IMR-90 (cell line): ENCODE data around the gene CELF5. TPM values are rescaled to one million over a fixed set of nuclear protein-coding genes. Genes with fewer than 3 reads are reported as not detected.

Experiments used
- ATAC-seq: fragments of 200-7000 bp; cut with Tn5 transposase; 2 replicates; pipeline ENCODE4 v1.9.1; 2020; ENCODE audit warnings: low read depth, mild to moderate bottlenecking, moderate library complexity
- BruUV-seq: library from RNA; stranded (reverse); fragments of 400-500 nt; replicated peaks from 2 replicates; lab custom pipeline; 2021; lab: Mats Ljungman, UMichigan
- CTCF ChIA-PET: fragments of 300-600 bp; formaldehyde crosslinking; extraction: SDS; loops from one replicate; lab custom pipeline; 2021; ENCODE audit warnings: antibody characterized with exemption; lab: Yijun Ruan, JAX
- POLR2A ChIA-PET: fragments of 300-600 bp; sonication (Branson Sonifier 250); formaldehyde crosslinking; loops from one replicate; lab custom pipeline; 2022; ENCODE audit warnings: antibody characterized with exemption; ENCODE audit not compliant: unreplicated experiment; lab: Charles Lee
- DNase-seq: peaks from one replicate; pipeline ENCODE4 v3.0.0; 2013
- H2AFZ ChIP-seq: replicated peaks from 2 replicates; pipeline ENCODE3; 2013; ENCODE audit warnings: low read length, mild to moderate bottlenecking; ENCODE audit not compliant: poor library complexity
- H2AK5ac ChIP-seq: 2 replicates; pipeline ENCODE4 v1.6.1; 2013; ENCODE audit warnings: low read depth, low read length, inconsistent platforms
- H2AK9ac ChIP-seq: replicated peaks from 2 replicates; pipeline ENCODE3; 2013; ENCODE audit warnings: mild to moderate bottlenecking, low read depth, low read length, moderate library complexity; ENCODE audit not compliant: poor library complexity
- H2BK120ac ChIP-seq: 2 replicates; pipeline ENCODE4 v1.6.1; 2013; ENCODE audit warnings: low read depth, low read length, inconsistent platforms
- H2BK15ac ChIP-seq: 3 replicates; pipeline ENCODE4 v1.6.1; 2013; ENCODE audit warnings: low read depth, low read length, inconsistent platforms
- H2BK20ac ChIP-seq: 2 replicates; pipeline ENCODE4 v1.6.1; 2013; ENCODE audit warnings: low read depth, mild to moderate bottlenecking, inconsistent platforms, low read length, moderate library complexity
- H2BK5ac ChIP-seq: 2 replicates; pipeline ENCODE4 v1.6.1; 2013; ENCODE audit warnings: mild to moderate bottlenecking, low read depth, low read length, inconsistent platforms; ENCODE audit not compliant: poor library complexity, severe bottlenecking
- H3K14ac ChIP-seq: replicated peaks from 2 replicates; pipeline ENCODE4 v1.6.1; 2013; ENCODE audit warnings: low read depth, low read length, inconsistent platforms
- H3K18ac ChIP-seq: 2 replicates; pipeline ENCODE4 v1.6.1; 2013; ENCODE audit warnings: low read depth, low read length, control low read depth
- H3K23ac ChIP-seq: 2 replicates; pipeline ENCODE4 v1.6.1; 2013; ENCODE audit warnings: low read depth, low read length, inconsistent platforms
- H3K27ac ChIP-seq: 2 replicates; pipeline ENCODE4 v1.5.1; 2013; ENCODE audit warnings: mild to moderate bottlenecking, control low read depth, low read length; ENCODE audit not compliant: insufficient read depth
- H3K27me3 ChIP-seq: 2 replicates; pipeline ENCODE4 v1.6.1; 2013; ENCODE audit warnings: low read length; ENCODE audit not compliant: control insufficient read depth, insufficient read depth
- H3K36me3 ChIP-seq: 2 replicates; pipeline ENCODE4 v1.6.1; 2013; ENCODE audit warnings: low read length, mixed read lengths; ENCODE audit not compliant: control insufficient read depth, insufficient read depth
- H3K4ac ChIP-seq: 2 replicates; pipeline ENCODE4 v1.6.1; 2013; ENCODE audit warnings: low read depth, low read length, inconsistent platforms
- H3K4me1 ChIP-seq: 2 replicates; pipeline ENCODE4 v1.6.1; 2013; ENCODE audit warnings: low read length, mixed read lengths; ENCODE audit not compliant: control insufficient read depth, insufficient read depth
- H3K4me2 ChIP-seq: 2 replicates; pipeline ENCODE4 v1.6.1; 2013; ENCODE audit warnings: low read depth, mild to moderate bottlenecking, control low read depth, low read length, moderate library complexity
- H3K4me3 ChIP-seq: 2 replicates; pipeline ENCODE4 v1.5.1; 2013; ENCODE audit warnings: low read depth, mild to moderate bottlenecking, control low read depth, low read length, moderate library complexity; ENCODE audit not compliant: insufficient read depth
- H3K56ac ChIP-seq: 2 replicates; pipeline ENCODE4 v1.6.1; 2013; ENCODE audit warnings: low read length, inconsistent platforms; ENCODE audit not compliant: insufficient read depth; ENCODE audit errors: extremely low read depth
- H3K79me1 ChIP-seq, 2 experiments: 2 replicates each; pipeline ENCODE4 v1.6.1; 2013; ENCODE audit warnings: low read length in 2 of 2, inconsistent platforms in 1 of 2, low read depth in 1 of 2
- H3K9ac ChIP-seq: 2 replicates; pipeline ENCODE4 v1.6.1; 2013; ENCODE audit warnings: low read depth, low read length, control low read depth
- H3K9me1 ChIP-seq: 2 replicates; pipeline ENCODE4 v1.6.1; 2013; ENCODE audit warnings: low read length, inconsistent platforms; ENCODE audit not compliant: insufficient read depth
- H3K9me3 ChIP-seq: 2 replicates; pipeline ENCODE4 v1.6.1; 2013; ENCODE audit warnings: low read length; ENCODE audit not compliant: control insufficient read depth, insufficient read depth
- H4K20me1 ChIP-seq: 2 replicates; pipeline ENCODE4 v1.6.1; 2013; ENCODE audit warnings: low read length, inconsistent platforms; ENCODE audit not compliant: insufficient read depth
- H4K5ac ChIP-seq: 2 replicates; pipeline ENCODE4 v1.6.1; 2013; ENCODE audit warnings: mild to moderate bottlenecking, low read depth, low read length, control low read depth
- H4K8ac ChIP-seq, 2 experiments: 2 replicates each; pipeline ENCODE4 v1.6.1; 2013; ENCODE audit warnings: low read depth in 2 of 2, low read length in 2 of 2, control low read depth in 1 of 2, inconsistent platforms in 1 of 2
- H4K91ac ChIP-seq: 2 replicates; pipeline ENCODE4 v1.6.1; 2013; ENCODE audit warnings: low read depth, low read length, inconsistent platforms; ENCODE audit not compliant: insufficient read depth
- BHLHE40 ChIP-seq: fragments of 150-350 bp; IDR thresholded peaks from 2 replicates; pipeline ENCODE4 v1.6.1; 2016; ENCODE audit warnings: mild to moderate bottlenecking, low read depth, low read length
- CEBPB ChIP-seq: IDR thresholded peaks from 2 replicates; pipeline ENCODE4 v1.6.1; 2012; ENCODE audit warnings: low read depth, low read length, improper control_type of control experiment
- CHD1 ChIP-seq: IDR thresholded peaks from 2 replicates; pipeline ENCODE4 v1.6.1; 2012; ENCODE audit warnings: low read depth, low read length, improper control_type of control experiment
- CTCF ChIP-seq: conservative IDR thresholded peaks from 2 replicates; pipeline ENCODE4 v1.5.1; 2012; ENCODE audit warnings: mild to moderate bottlenecking, low read depth, low read length, improper control_type of control experiment
- ELK1 ChIP-seq: fragments of 150-350 bp; IDR thresholded peaks from 2 replicates; pipeline ENCODE4 v1.6.1; 2016; ENCODE audit warnings: low read depth, mild to moderate bottlenecking, low read length, moderate library complexity, borderline replicate concordance
- FOS ChIP-seq: fragments of 150-350 bp; IDR thresholded peaks from 2 replicates; pipeline ENCODE4 v1.6.1; 2016; ENCODE audit warnings: low read depth, low read length
- MAFK ChIP-seq: IDR thresholded peaks from 2 replicates; pipeline ENCODE4 v1.6.1; 2012; ENCODE audit warnings: low read depth, low read length, improper control_type of control experiment
- MAZ ChIP-seq: IDR thresholded peaks from 2 replicates; pipeline ENCODE4 v1.6.1; 2012; ENCODE audit warnings: low read depth, mild to moderate bottlenecking, low read length, improper control_type of control experiment, moderate library complexity, borderline replicate concordance
- MXI1 ChIP-seq: IDR thresholded peaks from 2 replicates; pipeline ENCODE4 v1.6.1; 2012; ENCODE audit warnings: low read depth, mild to moderate bottlenecking, low read length, moderate library complexity, borderline replicate concordance
- NFE2L2 ChIP-seq: fragments of 150-350 bp; IDR thresholded peaks from 2 replicates; pipeline ENCODE4 v1.6.1; 2016; ENCODE audit warnings: low read depth, mild to moderate bottlenecking, low read length
- POLR2A ChIP-seq: IDR thresholded peaks from 2 replicates; pipeline ENCODE4 v1.6.1; 2012; ENCODE audit warnings: mild to moderate bottlenecking, low read depth, low read length
- RAD21 ChIP-seq: IDR thresholded peaks from 2 replicates; pipeline ENCODE4 v1.6.1; 2012; ENCODE audit warnings: low read length, improper control_type of control experiment
- RCOR1 ChIP-seq: IDR thresholded peaks from 2 replicates; pipeline ENCODE4 v1.6.1; 2012; ENCODE audit warnings: mild to moderate bottlenecking, low read length, improper control_type of control experiment; ENCODE audit not compliant: insufficient replicate concordance
- RFX5 ChIP-seq: IDR thresholded peaks from 2 replicates; pipeline ENCODE4 v1.8.0; 2012; ENCODE audit warnings: low read depth, mild to moderate bottlenecking, low read length, moderate library complexity
- SMC3 ChIP-seq: fragments of 150-350 bp; IDR thresholded peaks from 2 replicates; pipeline ENCODE4 v1.6.1; 2016; ENCODE audit warnings: low read depth, mild to moderate bottlenecking, antibody characterized with exemption, low read length, moderate library complexity
- whole genome bisulfite sequencing, 2 experiments: methylation state at CpG; one replicate each; pipeline versions ENCODE4 v1.1.5 to v1.1.7; 2013; ENCODE audit warnings: missing lambda C conversion rate in 2 of 2; ENCODE audit not compliant: insufficient read length in 1 of 2; ENCODE audit errors: extremely low coverage in 2 of 2; 5-methylcytosine and 5-hydroxymethylcytosine counted together
- dilution Hi-C: fragments of 300-500 bp; cut with HindIII; formaldehyde crosslinking; loops from one replicate; pipeline ENCODE4 v1.14.3; 2018; ENCODE audit warnings: low sequenced_read_pairs; ENCODE audit not compliant: unreplicated experiment
- in situ Hi-C: fragments of 300-500 bp; cut with MboI; formaldehyde crosslinking; loops from 3 replicates; pipeline ENCODE4 v1.14.3; 2019; ENCODE audit warnings: low sequenced_read_pairs, inconsistent platforms, mixed read lengths
- intact Hi-C: fragments of 100-400 bp; cut with micrococcal nuclease; formaldehyde crosslinking; loops from 2 replicates; pipeline ENCODE4 v1.10.0; 2022
- polyA plus RNA-seq, 3 experiments: library from polyadenylated mRNA; depleted of rRNA; stranded (reverse); fragments of >200 nt; gene quantifications; 2 replicates each; pipeline ENCODE4 v1.2.3, GENCODE V29; 2012; ENCODE audit warnings: low replicate concordance in 1 of 3
- total RNA-seq: library from RNA; depleted of rRNA; stranded (reverse); fragments of >200 nt; gene quantifications from 2 replicates; pipeline ENCODE4 v1.2.3, GENCODE V29; 2012

CELF5 gene
- total and polyA plus RNA-seq, 2 of the 4 experiments (the other 2 are of a cell fraction): 0.02 TPM; not detected in 1

DNA sequence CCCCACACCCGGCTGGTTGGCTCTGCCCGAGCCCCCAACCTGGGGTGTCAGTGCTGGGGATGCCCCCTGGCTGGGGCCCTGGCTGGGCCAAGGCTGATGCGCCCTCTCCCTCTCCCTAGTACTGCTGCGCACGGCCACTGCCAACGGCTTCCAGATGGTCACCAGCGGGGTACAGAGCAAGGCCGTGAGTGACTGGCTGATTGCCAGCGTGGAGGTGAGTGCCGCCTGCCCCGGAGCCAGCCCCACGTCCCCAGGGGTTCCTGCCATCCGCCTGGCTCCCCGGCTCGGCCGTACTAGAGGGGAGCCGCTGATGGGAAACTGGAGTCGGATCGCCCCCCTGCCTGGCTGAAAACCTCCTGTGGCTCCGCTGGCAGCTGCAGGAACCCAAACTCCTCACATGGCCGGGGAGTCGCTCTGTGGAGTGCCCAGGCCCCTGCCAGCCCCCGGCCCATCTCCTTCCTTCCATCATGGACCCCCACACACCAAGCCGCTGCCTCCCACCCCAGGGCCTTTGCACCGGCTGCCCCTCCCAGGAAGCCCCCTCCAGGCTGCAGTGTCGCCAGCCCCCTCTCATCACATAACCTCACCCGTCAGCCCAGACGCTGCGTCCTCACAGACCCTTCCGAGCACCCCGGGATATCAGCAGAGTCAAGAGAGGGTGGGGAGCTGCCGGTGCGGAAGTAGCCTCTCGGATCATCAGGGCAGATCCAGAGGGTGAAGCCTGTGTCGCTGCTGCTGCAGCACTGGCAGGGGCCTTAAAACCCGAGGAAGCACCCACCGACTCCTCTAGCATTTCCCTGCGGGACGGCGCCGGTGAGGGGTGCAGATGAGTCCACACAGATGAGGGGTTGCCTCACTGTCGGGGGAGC is 28.2 kb upstream of the CELF5 start (continued):
- no peak for TF ChIP-seq CHD1

- in situ Hi-C loops: no loop called here
- Histone ChIP-seq H3K18ac (no peak overlapping the region), H3K27me3 (no peaks in the 10 kb centered on the region), H2AK5ac (no peak overlapping the region), H3K56ac (no peak overlapping the region), H2BK20ac (no peak overlapping the region), H3K4ac (no peak overlapping the region), H2AFZ (no peak overlapping the region), H3K4me1 (no peaks in the 10 kb centered on the region), H2BK5ac (no peak overlapping the region), H3K9me1 (no peaks in the 10 kb centered on the region), H3K4me2 (no peak overlapping the region), H3K9ac (no peak overlapping the region), H3K36me3 (peaks cover 25% of the 10 kb centered on the region), H3K27ac (no peak overlapping the region), H3K4me3 (no peak overlapping the region), H4K91ac (no peak overlapping the region), H3K79me1 (peaks cover 0 to 12% of the 10 kb centered on the region in 2 experiments; a peak in 1 of 4 replicates), H4K20me1 (peaks cover 8% of the 10 kb centered on the region; the same call in 1 of the 2 replicates), H2AK9ac (no peak overlapping the region), H3K23ac (no peak overlapping the region), H3K14ac (no peak overlapping the region), H2BK120ac (no peak overlapping the region), H3K9me3 (no peaks in the 10 kb centered on the region), H2BK15ac (no peak overlapping the region), H4K8ac (no peak overlapping the region), H4K5ac (no peak overlapping the region)
- ATAC-seq (no peak), DNase-seq (no peak)
- ChIA-PET CTCF (no interaction called here), POLR2A (no interaction called here)
- intact Hi-C loops: no loop called here
- dilution Hi-C loops: no loop called here
- BruUV-seq: no TSS peak
- WGBS, 2 experiments: 100% methylated on average over 6 of the region's 14 CpGs; no CpG with 5 or more reads in 1 of the 2 experiments
- TF ChIP-seq MAZ (no peak), CEBPB (no peak), ELK1 (no peak), RFX5 (no peak), FOS (no peak), RCOR1 (no peak), MXI1 (no peak), RAD21 (no peak), NFE2L2 (no peak), SMC3 (no peak), MAFK (no peak), BHLHE40 (no peak), CHD1 (no peak), POLR2A (no peak), CTCF (no peak)
Measured at GRCh38 chr19:3196933-3197205, 27.6 kb upstream of the CELF5 start.
